GM21526 (cell line): ENCODE results near the gene ABHD15.

ENCODE experiments used
- ATAC-seq: cut with Tn5 transposase; IDR thresholded peaks from one replicate; pipeline ENCODE4 v1.9.1; 2021; ENCODE audit warnings: moderate library complexity; ENCODE audit not compliant: unreplicated experiment, low FRiP score

Gene ABHD15

DNA sequence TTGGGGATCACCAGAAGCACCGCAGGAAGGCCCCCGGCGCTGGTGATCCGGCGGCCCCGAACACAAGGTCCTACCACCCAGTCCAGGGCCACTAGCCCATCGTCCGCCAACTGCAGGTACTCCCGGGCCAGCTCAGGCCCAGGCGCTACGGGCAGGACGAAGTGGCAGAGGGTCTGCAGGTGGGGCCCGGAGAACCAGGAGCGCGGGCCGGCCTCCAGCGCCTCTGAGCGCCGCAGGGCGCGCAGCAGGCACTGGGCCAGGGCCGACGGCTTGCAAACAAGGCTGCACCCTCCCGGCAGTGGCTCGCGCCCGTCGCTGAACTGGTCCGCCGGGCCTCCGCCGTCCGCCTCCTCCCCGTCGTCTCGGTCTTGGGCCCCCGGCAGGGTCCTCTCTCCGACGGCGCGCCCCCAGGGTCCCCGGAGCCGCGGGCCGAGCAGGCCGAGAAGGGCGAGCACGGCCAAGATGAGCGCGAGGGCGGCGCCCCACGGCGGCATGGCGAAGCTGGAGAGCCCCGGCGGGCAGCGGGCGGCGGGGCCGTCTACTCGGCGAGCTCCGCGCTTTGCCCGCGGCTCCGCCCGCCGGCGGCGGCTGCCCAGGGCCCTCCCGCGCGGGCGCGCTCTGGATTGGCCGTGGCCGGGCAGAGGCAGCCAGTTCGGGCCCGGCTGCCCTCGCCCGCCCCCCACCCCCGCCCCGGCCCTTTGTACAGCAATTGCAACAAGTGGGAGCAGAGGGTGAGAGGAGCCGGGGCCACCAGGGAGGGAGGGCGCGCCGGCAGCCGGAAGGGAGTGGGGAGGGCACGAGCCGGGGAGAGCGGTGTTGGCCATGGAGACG lies at the start of gene ABHD15:
Gene ABHD15 (minus strand): TSS at position 565 of the 831 bp plus-strand sequence. CDS start 71 bp downstream, at position 494.
- ATAC-seq, result no peak

DNA sequence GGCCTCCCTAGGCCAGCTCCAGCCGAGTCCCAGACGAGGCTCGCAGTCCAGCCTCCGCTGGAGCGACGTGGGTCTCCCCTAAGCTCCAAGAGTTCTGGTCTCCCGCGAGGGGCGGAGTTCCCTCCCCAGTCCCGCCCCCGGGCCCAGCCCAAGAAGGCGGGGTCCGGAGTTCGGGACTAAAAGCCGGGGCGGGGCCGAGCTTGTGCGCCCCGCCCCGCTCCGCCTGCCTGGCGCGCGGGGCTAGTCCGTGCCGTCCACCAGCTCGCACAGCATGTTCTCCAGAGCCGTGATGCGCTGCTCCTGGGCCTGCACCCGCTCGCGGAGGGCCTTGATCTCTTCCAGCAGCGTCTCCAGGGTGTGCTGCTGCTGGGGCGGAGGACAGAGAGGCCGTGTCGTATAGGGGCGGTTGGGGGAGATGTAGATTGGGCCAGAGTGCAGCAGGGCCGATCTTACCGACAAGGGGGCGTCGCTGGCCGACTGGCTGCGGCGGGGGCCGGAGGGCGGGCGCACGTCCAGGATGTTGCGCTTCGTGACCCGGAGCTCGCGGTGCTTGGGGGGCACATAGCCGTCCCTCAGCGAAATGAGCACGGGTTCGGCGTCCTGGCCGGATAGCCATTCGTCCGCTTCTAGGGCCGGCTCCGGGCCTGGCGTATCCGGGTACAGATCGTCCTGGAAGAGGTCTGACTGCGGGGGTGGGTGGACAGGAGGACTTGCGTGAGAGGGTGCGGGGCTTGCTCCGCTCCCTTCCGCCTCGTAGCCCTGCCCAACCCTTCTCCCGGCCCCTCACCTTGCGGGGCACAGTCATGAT lies 48.9 kb upstream of the ABHD15 start:
- peak; percentile 42 for ATAC-seq

GRCh38 chr17:29615048-29615385 lies 48.2 kb upstream of the ABHD15 start:
- no peak for ATAC-seq

- ATAC-seq, result no peak
These were observed 47.7 kb upstream of the ABHD15 start for GRCh38 chr17:29614349-29615047.

GRCh38 chr17:29613856-29614255 lies 47.0 kb upstream of the ABHD15 start:
- no peak for ATAC-seq

DNA sequence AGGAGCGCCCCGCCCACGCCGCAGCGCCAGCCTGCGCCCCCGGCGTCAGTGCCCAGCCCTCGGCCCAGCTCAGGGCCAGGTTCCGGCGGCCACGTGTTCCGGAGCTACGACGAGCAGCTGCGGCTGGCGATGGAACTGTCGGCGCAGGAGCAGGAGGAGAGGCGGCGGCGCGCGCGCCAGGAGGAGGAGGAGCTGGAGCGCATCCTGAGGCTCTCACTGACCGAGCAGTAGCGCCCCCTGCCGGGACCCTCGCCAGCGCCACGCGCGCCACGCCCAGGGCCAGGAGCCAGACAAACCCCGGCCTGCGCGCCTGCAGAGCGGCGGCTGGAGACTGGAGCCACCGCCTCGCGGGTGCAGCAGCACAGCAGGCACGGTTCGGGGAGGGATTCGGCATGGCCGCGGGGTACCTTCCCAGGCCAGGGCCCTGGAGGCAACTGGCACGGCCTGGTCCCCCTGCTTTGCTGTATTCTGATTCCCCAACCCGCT lies 46.6 kb upstream of the ABHD15 start:
- ATAC-seq, result no peak

GRCh38 chr17:29612404-29613280 lies 45.8 kb upstream of the ABHD15 start:
- no peak for ATAC-seq

DNA sequence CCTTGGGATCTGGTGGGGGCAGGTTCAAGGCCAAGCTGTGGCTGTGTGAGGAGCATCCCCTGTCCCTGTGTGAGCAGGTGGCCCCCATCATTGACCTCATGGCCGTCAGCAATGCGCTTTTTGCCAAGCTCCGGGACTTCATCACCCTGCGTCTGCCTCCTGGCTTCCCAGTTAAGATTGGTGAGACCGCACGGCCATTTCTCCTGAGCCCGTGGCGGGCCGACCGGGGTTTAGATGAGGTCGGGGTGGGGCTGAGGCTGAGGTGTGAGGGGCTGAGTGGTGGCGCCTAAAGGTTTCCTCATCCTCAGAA lies 45.2 kb upstream of the ABHD15 start:
- no peak for ATAC-seq

- no peak for ATAC-seq
These were observed 44.7 kb upstream of the ABHD15 start for GRCh38 chr17:29611351-29612093.

GRCh38 chr17:29610395-29610794 lies 43.6 kb upstream of the ABHD15 start:
- no peak for ATAC-seq

DNA sequence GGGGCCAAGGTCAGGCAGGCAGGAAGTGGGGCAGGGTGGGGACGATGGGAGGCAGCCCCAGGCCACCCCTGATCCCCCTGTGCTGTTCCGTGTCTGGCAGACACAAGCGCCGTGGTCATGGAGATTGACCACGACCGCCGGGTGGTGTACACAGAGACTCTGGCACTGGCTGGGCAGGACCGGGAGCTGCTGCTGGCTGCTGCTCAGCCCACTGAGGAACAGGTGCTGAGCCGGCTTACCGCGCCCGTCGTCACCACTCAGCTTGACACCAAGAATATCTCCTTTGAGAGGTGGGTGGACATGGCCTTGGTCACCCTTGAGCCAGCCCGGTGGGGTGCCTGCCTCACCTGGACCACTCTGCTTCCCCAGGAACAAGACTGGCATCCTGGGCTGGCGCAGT lies 42.1 kb upstream of the ABHD15 start:
- ATAC-seq, result no peak

GRCh38 chr17:29607557-29608195 lies 40.8 kb upstream of the ABHD15 start:
- no peak for ATAC-seq

GRCh38 chr17:29603109-29603674 lies 36.4 kb upstream of the ABHD15 start:
- no peak for ATAC-seq

DNA sequence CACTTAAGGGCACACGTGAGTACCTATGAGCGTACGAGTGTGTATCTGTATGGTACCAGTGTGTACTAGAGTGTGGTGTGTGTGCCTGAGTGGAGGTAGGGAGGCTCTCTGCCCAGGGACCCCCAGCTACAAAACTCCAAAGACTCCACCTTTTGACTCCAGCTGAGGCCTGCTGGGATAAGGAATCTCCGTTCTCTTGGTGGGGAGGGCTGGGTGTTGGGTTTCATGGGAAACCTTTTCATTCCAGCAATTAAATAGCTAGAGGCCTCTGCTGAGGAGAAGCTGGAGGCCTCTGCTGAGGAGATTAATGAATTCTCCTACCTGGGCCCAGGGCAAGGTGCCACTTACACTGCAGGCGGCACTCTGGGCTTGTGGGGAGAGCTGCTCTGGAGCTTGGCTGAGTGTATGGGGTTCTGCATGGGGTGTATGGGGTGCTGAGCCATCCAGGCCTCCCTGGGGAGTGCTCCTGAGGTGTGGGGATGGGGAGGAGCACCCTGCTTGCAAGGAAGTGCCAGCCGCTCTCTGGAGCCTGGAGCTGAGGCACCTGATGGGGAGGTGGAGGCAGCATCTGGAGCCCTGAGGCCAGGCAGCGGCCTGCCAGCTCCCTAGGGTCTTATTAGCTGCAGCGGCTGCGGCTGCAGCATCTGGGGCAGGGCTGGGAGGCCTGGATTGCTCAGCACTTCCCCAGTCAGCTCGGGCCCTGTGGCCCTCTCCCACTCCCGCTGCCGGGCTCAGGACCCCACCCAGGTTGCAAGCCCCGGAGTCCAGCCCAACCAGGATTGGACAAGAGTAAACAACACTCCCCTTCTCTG lies 30.7 kb upstream of the ABHD15 start:
- no peak for ATAC-seq

GRCh38 chr17:29596811-29597210 lies 30.0 kb upstream of the ABHD15 start:
- no peak for ATAC-seq

- ATAC-seq, result no peak
These were observed 29.3 kb upstream of the ABHD15 start for GRCh38 chr17:29595943-29596774.
